OCI-LY7 (cell line): ENCODE data around the gene MIER1. TPM values are rescaled to one million over a fixed set of nuclear protein-coding genes. Genes with fewer than 3 reads are reported as not detected.

Source experiments
- BruUV-seq: library from RNA; stranded (reverse); fragments of 400-500 nt; replicated peaks from 2 replicates; lab custom pipeline; 2021; lab: Mats Ljungman, UMichigan
- CTCF ChIA-PET: fragments of 300-600 bp; sonication (Branson Sonifier 250); formaldehyde crosslinking; loops from one replicate; lab custom pipeline; 2022; ENCODE audit warnings: antibody characterized with exemption; ENCODE audit not compliant: unreplicated experiment; lab: Charles Lee
- POLR2A ChIA-PET: fragments of 300-600 bp; sonication (Branson Sonifier 250); formaldehyde crosslinking; loops from one replicate; lab custom pipeline; 2022; ENCODE audit warnings: antibody characterized with exemption; lab: Charles Lee
- DNase-seq: peaks from one replicate; pipeline ENCODE4 v3.0.0-alpha.2; 2015; ENCODE audit warnings: low spot score
- H2AFZ ChIP-seq: fragments of 200-600 bp; sonication (generic), shearing (Covaris generic); 2 replicates; pipeline ENCODE4 v1.6.1; 2014; ENCODE audit warnings: mild to moderate bottlenecking, antibody characterized with exemption, low read length, moderate library complexity
- H3K27ac ChIP-seq: fragments of 200-600 bp; sonication (generic); 2 replicates; pipeline ENCODE4 v1.5.1; 2014; ENCODE audit warnings: mixed run types, low read depth, mild to moderate bottlenecking, moderate library complexity, low read length, inconsistent platforms; ENCODE audit not compliant: poor library complexity, severe bottlenecking
- H3K36me3 ChIP-seq: fragments of 200-600 bp; sonication (generic); 2 replicates; pipeline ENCODE4 v1.6.1; 2014; ENCODE audit warnings: mild to moderate bottlenecking, antibody characterized with exemption, low read length, moderate library complexity, mixed read lengths; ENCODE audit not compliant: insufficient read depth
- H3K4me1 ChIP-seq: fragments of 200-600 bp; sonication (generic); 2 replicates; pipeline ENCODE4 v1.5.1; 2014; ENCODE audit warnings: mild to moderate bottlenecking, low read length; ENCODE audit not compliant: insufficient read depth, poor library complexity, severe bottlenecking
- H3K4me2 ChIP-seq: fragments of 200-600 bp; sonication (generic); 2 replicates; pipeline ENCODE4 v1.6.1; 2014; ENCODE audit warnings: mild to moderate bottlenecking, low read length
- H3K4me3 ChIP-seq: fragments of 200-600 bp; sonication (generic); 2 replicates; pipeline ENCODE4 v1.5.1; 2014; ENCODE audit warnings: mild to moderate bottlenecking, low read depth, low read length; ENCODE audit not compliant: poor library complexity, severe bottlenecking
- H3K79me2 ChIP-seq: fragments of 200-600 bp; sonication (generic); 2 replicates; pipeline ENCODE4 v1.6.1; 2016; ENCODE audit warnings: low read depth, mild to moderate bottlenecking, low read length, moderate library complexity, mixed read lengths; ENCODE audit not compliant: insufficient read depth
- H3K9me2 ChIP-seq: fragments of 200-600 bp; sonication (generic); 2 replicates; pipeline ENCODE4 v1.6.1; 2016; ENCODE audit warnings: mild to moderate bottlenecking, low read length, mixed read lengths; ENCODE audit not compliant: insufficient read depth
- H3K9me3 ChIP-seq: fragments of 200-600 bp; sonication (generic); 2 replicates; pipeline ENCODE4 v1.6.1; 2014; ENCODE audit warnings: mild to moderate bottlenecking, mixed run types, low read length, mixed read lengths
- H4K20me1 ChIP-seq: fragments of 200-600 bp; sonication (generic); 2 replicates; pipeline ENCODE4 v1.6.1; 2014; ENCODE audit warnings: mild to moderate bottlenecking, antibody characterized with exemption, low read length, moderate library complexity, mixed read lengths; ENCODE audit not compliant: insufficient read depth
- CTCF ChIP-seq: fragments of 200-600 bp; sonication (generic); conservative IDR thresholded peaks from 2 replicates; pipeline ENCODE4 v1.5.1; 2014; ENCODE audit warnings: mild to moderate bottlenecking, antibody characterized with exemption, low read length, moderate library complexity, mixed read lengths
- EZH2phosphoT487 ChIP-seq: fragments of 200-600 bp; sonication (generic); IDR thresholded peaks from 2 replicates; pipeline ENCODE4 v1.6.1; 2018; ENCODE audit warnings: low read depth, borderline replicate concordance, mild to moderate bottlenecking, mixed run types, antibody characterized with exemption, low read length, moderate library complexity, mixed read lengths
- intact Hi-C: fragments of 100-400 bp; cut with micrococcal nuclease; formaldehyde crosslinking; loops from one replicate; pipeline ENCODE4 v1.10.0; 2022; ENCODE audit not compliant: unreplicated experiment
- total RNA-seq, 2 experiments: library from RNA; depleted of rRNA in 1 of 2; stranded (reverse); fragments of >200 nt in 1 of 2; shearing (Covaris generic) in 1 of 2; gene quantifications; 2 replicates each; pipeline ENCODE4 v1.2.3, GENCODE V29; 2014 to 2022

Gene MIER1
- total RNA-seq, 2 experiments from 2014 or later, result 24.4 to 45.9 TPM

GRCh38 chr1:67029472-67029871 lies 104.7 kb downstream of the MIER1 start:
- H3K4me3 ChIP-seq, result no peak overlapping the region
- no peak for DNase-seq
- no peaks in the 10 kb centered on the region for H4K20me1 ChIP-seq
- H3K4me2 ChIP-seq, result no peak overlapping the region
- no TSS peak for BruUV-seq
- TF ChIP-seq CTCF (no peak), EZH2phosphoT487 (no peak)
- H3K79me2 ChIP-seq, result no peaks in the 10 kb centered on the region
- H3K9me2 ChIP-seq, result no peaks in the 10 kb centered on the region
- no peaks in the 10 kb centered on the region for H3K4me1 ChIP-seq
- no peak overlapping the region for H3K27ac ChIP-seq
- POLR2A ChIA-PET, result interaction anchor here (0.6 to 1.3 kb wide), 5 partner anchors 15 to 82 kb away, joined by 3 to 4 read pairs (median 3); no protein-coding TSS in a partner anchor
- peaks cover 8% of the 10 kb centered on the region; the same call in 1 of the 2 replicates for H3K9me3 ChIP-seq
- H2AFZ ChIP-seq, result no peak overlapping the region
- intact Hi-C loops, result no loop called here
- CTCF ChIA-PET, result interaction anchor here (0.6 kb wide), 1 partner anchor 33 kb away, joined by 3 read pairs; no protein-coding TSS in a partner anchor
- H3K36me3 ChIP-seq, result peaks cover 79% of the 10 kb centered on the region

- H3K9me2 ChIP-seq, result no peaks in the 10 kb centered on the region
- DNase-seq, result no peak
Measured at GRCh38 chr1:67031121-67031858, 106.5 kb downstream of the MIER1 start.

More at GRCh38 chr1:67031121-67031858, 106.5 kb downstream of the MIER1 start:
- H2AFZ ChIP-seq, result no peak overlapping the region
- H3K27ac ChIP-seq, result no peak overlapping the region
- H3K4me2 ChIP-seq, result no peak overlapping the region
- no peaks in the 10 kb centered on the region for H4K20me1 ChIP-seq
- ChIA-PET POLR2A (interaction anchor here (0.9 to 1.0 kb wide), 2 partner anchors 15 to 19 kb away, joined by 4 read pairs; no protein-coding TSS in a partner anchor), CTCF (no interaction called here)
- intact Hi-C loops, result no loop called here
- H3K9me3 ChIP-seq, result peaks cover 8% of the 10 kb centered on the region; the same call in 1 of the 2 replicates
- H3K4me3 ChIP-seq, result no peak overlapping the region
- no peaks in the 10 kb centered on the region for H3K4me1 ChIP-seq
- peaks cover 78% of the 10 kb centered on the region for H3K36me3 ChIP-seq
- no peaks in the 10 kb centered on the region for H3K79me2 ChIP-seq
- TF ChIP-seq EZH2phosphoT487, result no peak
- TF ChIP-seq CTCF, result no peak
- BruUV-seq, result no TSS peak
